Stimulated activated CD8-positive, alpha-beta memory T cell treated with anti-CD3 and anti-CD28 coated beads, Interleukin-2, amount 100 ng/mL, for 1 hour (primary cell): ENCODE data around the gene EMILIN1.

Experiments used
- DNase-seq, 2 donors: peaks; one replicate each; pipeline ENCODE4 v3.0.0-alpha.2; 2020; ENCODE audit warnings: low read depth in 2 of 2

EMILIN1 gene

DNA sequence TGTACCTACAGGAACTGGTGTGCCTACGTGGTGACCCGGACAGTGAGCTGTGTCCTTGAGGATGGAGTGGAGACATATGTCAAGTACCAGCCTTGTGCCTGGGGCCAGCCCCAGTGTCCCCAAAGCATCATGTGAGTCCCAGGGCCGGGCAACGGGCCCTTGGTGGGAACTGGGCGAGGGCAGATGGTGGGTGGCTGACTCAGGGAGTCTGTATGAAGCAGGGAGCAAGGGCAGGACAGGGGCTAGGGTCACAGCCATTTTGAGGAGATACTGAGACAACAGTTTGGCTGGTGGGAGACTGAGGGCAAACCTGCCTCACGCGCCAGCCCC, 1.7 kb downstream of the EMILIN1 start:
- DNase-seq: no peak

DNA sequence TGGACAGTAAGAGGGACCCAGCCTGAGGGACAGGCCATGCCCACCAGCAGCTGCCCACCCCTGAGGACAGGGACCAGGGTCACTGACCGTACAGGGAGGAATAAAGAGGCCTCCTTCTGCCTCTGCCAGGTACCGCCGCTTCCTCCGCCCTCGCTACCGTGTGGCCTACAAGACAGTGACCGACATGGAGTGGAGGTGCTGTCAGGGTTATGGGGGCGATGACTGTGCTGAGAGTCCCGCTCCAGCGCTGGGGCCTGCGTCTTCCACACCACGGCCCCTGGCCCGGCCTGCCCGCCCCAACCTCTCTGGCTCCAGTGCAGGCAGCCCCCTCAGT, 2.2 kb downstream of the EMILIN1 start:
- DNase-seq: no peak

DNA sequence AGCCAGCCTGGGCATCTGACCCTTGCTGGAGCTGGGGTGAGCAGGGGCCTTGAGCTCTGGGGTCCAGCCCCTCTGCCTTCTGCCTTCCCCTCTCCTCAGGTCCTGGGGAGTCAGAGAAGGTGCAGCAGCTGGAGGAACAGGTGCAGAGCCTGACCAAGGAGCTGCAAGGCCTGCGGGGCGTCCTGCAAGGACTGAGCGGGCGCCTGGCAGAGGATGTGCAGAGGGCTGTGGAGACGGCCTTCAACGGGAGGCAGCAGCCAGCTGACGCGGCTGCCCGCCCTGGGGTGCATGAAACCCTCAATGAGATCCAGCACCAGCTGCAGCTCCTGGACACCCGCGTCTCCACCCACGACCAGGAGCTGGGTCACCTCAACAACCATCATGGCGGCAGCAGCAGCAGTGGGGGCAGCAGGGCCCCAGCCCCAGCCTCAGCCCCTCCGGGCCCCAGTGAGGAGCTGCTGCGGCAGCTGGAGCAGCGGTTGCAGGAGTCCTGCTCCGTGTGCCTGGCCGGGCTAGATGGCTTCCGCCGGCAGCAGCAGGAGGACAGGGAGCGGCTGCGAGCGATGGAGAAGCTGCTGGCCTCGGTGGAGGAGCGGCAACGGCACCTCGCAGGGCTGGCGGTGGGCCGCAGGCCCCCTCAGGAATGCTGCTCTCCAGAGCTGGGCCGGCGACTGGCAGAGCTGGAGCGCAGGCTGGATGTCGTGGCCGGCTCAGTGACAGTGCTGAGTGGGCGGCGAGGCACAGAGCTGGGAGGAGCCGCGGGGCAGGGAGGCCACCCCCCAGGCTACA, 3.8 kb downstream of the EMILIN1 start:
- no peak for DNase-seq

DNA sequence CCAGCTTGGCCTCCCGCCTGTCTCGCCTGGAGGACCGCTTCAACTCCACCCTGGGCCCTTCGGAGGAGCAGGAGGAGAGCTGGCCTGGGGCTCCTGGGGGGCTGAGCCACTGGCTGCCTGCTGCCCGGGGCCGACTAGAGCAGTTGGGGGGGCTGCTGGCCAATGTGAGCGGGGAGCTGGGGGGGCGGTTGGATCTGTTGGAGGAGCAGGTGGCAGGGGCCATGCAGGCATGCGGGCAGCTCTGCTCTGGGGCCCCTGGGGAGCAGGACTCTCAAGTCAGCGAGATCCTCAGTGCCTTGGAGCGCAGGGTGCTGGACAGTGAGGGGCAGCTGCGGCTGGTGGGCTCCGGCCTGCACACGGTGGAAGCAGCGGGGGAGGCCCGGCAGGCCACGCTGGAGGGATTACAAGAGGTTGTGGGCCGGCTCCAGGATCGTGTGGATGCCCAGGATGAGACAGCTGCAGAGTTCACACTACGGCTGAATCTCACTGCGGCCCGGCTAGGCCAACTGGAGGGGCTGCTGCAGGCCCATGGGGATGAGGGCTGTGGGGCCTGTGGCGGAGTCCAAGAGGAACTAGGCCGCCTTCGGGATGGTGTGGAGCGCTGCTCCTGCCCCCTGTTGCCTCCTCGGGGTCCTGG, 4.5 kb downstream of the EMILIN1 start:
- no peak for DNase-seq

DNA sequence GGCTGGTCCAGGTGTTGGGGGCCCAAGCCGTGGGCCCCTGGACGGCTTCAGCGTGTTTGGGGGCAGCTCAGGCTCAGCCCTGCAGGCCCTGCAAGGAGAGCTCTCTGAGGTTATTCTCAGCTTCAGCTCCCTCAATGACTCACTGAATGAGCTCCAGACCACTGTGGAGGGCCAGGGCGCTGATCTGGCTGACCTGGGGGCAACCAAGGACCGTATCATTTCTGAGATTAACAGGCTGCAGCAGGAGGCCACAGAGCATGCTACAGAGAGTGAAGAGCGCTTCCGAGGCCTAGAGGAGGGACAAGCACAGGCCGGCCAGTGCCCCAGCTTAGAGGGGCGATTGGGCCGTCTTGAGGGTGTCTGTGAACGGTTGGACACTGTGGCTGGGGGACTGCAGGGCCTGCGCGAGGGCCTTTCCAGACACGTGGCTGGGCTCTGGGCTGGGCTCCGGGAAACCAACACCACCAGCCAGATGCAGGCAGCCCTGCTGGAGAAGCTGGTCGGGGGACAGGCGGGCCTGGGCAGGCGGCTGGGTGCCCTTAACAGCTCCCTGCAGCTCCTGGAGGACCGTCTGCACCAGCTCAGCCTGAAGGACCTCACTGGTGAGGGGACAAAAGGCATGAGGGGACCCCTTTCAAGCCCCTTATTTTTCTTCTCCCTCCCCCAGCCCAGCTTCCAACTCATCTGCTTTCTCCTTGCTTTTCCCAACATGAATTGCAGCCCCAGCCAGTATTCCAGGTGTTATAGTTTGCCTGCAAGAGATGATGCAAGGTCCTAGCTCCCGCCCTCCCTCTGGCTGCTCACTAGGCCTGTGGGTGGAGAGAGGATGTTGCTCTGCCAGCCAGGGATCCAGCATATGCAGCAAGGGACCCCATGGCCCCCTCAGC, 5.2 kb downstream of the EMILIN1 start:
- no peak for DNase-seq

DNA sequence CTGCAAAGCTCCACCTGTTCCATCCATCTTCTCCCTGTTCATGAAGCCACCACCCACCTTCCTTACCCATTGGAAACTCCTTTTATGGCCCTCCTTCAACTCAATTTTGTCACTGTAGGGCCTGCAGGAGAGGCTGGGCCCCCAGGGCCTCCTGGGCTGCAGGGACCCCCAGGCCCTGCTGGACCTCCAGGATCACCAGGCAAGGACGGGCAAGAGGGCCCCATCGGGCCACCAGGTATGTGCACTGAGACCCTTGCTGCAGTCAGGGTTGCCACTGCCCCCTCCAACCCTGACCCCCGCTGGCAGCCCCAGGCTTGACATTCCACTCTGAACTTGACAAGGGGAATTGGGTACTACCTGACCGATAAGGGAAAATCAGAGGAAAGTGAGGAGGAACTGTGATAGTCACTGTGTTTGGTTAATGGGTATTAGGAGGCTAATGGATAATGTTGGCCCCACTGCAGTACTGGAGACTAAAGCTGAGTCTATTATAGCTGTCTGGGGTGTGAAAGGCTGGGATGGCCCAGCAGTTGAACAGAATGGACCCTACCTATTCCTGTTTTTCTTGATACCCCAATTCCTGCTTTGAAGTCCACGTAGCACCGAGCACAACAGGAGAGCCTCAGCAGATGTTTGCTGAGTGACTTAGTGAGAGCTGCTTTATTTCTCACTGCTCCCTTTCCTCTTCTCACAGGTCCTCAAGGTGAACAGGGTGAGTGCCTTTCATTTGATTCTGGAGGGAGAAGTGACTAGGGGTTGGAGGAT, 6.1 kb downstream of the EMILIN1 start:
- no peak for DNase-seq

DNA sequence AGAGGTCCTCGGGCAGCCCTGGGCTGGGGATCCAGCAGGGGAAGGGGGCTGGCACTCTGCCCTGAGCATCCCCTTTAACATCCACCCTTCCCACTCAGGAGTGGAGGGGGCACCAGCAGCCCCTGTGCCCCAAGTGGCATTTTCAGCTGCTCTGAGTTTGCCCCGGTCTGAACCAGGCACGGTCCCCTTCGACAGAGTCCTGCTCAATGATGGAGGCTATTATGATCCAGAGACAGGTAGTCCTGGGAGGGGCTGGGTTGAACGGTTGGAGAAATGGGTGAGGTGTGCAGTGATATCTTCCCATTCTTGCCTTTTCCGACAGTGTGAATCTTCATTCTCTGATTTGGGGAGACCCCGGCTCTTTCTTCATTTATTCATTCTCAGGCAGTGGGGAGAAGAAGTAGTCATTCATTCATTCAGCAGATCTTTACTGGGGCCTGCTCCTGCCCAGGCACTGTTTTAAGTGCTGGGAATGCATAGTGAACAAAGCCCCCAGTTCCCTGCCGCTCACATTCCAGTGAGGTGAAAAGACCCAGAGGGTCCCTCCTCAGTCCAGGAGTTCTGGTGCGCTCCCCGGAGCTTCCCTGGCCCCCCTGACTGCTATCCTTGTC, 6.8 kb downstream of the EMILIN1 start:
- DNase-seq: no peak

DNA sequence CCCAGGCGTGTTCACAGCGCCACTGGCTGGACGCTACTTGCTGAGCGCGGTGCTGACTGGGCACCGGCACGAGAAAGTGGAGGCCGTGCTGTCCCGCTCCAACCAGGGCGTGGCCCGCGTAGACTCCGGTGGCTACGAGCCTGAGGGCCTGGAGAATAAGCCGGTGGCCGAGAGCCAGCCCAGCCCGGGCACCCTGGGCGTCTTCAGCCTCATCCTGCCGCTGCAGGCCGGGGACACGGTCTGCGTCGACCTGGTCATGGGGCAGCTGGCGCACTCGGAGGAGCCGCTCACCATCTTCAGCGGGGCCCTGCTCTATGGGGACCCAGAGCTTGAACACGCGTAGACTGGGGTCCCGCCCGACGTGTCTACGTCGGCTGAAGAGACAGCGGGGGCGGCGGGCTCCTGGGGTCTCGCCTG, 7.3 kb downstream of the EMILIN1 start:
- DNase-seq: no peak

DNA sequence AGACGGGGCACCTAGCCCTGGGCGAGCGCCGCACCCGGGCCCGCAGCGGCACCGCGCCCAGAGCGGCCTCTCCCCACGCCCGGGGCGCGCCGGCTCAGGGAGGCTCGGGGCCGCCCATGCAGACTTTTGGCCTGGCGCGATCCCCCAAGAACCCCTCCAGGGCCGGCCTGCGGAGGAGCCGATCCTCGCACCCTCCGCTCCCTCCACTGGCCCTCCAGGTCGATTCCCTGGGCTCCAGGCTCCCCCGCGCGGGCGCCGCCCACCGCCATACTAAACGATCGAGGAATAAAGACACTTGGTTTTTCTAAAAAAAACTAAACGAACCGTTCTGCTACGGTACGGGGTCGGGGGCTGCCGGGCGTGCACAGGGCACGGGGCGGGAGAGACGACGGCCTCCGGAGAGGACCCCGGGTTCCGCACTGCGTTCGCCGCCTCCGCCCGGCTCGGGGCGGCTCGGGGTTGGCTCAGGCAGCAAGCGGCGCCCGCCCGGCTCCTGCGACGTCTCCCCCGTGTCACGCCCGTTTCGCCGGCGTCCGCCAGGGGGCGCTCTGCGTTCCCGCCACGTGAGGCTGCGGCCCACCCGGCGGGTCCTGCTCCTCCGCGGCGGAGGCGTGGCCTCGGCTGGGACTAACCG, 7.8 kb downstream of the EMILIN1 start:
- DNase-seq: peak; percentile 96 to 99

DNA sequence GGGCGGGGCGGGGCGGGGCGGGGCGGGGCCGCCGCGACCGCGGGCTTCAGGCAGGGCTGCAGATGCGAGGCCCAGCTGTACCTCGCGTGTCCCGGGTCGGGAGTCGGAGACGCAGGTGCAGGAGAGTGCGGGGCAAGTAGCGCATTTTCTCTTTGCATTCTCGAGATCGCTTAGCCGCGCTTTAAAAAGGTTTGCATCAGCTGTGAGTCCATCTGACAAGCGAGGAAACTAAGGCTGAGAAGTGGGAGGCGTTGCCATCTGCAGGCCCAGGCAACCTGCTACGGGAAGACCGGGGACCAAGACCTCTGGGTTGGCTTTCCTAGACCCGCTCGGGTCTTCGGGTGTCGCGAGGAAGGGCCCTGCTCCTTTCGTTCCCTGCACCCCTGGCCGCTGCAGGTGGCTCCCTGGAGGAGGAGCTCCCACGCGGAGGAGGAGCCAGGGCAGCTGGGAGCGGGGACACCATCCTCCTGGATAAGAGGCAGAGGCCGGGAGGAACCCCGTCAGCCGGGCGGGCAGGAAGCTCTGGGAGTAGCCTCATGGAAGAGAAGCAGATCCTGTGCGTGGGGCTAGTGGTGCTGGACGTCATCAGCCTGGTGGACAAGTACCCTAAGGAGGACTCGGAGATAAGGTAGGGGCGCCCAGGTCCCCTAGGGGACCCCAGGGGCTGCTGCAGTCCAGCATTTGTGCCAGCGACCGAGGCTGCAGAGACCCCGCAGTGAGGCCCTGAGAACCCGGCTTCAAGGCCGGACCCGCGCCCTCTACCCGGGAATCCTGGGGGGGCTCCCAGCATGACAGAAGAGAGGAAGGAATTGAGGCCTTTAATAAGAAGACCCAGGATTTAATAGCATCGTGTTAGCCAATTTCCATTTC, 8.5 kb downstream of the EMILIN1 start, which contains the start of gene KHK:
TSS of gene KHK (plus strand) at position 49 of the 870 bp plus-strand sequence. CDS start at position 537, 488 bp downstream.
- no peak for DNase-seq

DNA sequence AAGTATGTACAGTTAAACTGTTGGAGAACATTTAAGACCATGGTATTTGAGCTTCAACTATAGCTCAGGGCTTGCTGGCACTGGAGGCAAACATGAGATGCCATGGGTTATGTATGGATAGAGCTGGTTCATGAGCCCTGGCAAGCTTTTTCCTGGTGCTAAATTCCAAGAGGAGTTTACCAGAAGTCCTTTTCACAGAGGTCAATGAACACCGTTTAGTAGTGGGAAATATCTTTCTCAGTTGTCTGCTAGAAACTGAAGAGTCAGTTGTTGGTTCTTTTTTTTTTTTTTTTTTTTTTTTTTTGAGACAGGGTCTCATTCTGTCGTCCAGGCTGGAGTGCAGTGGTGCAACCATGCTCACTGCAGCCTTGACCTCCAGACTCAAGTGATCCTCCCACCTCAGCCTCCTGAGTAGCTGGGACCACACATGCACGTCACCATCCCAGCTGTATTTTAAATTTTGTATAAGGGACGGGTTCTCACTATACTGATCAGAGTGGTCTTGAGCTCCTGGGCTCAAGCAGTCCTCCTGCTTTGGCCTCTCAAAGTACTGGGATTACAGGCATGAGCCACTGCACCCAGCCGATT, 9.5 kb downstream of the EMILIN1 start:
- DNase-seq: no peak

DNA sequence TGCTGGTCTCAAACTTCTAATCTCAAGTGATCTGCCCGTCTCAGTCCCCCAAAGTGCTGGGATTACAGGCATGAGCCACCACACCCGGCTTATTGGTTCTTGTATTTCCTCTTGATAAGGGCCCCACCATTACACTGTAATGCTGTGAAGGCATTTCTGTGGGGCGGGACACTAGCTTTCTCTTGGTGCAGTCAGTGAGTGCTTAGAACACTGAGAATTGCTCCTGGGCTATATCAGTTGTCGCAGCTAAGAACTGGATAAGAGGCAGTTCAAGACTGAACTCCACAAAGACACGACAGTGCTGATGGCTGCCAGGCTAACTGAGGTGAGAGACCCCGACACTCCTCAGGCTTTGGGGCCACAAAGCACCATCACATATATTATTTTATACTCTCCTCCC, 10.2 kb downstream of the EMILIN1 start:
- no peak for DNase-seq

DNA sequence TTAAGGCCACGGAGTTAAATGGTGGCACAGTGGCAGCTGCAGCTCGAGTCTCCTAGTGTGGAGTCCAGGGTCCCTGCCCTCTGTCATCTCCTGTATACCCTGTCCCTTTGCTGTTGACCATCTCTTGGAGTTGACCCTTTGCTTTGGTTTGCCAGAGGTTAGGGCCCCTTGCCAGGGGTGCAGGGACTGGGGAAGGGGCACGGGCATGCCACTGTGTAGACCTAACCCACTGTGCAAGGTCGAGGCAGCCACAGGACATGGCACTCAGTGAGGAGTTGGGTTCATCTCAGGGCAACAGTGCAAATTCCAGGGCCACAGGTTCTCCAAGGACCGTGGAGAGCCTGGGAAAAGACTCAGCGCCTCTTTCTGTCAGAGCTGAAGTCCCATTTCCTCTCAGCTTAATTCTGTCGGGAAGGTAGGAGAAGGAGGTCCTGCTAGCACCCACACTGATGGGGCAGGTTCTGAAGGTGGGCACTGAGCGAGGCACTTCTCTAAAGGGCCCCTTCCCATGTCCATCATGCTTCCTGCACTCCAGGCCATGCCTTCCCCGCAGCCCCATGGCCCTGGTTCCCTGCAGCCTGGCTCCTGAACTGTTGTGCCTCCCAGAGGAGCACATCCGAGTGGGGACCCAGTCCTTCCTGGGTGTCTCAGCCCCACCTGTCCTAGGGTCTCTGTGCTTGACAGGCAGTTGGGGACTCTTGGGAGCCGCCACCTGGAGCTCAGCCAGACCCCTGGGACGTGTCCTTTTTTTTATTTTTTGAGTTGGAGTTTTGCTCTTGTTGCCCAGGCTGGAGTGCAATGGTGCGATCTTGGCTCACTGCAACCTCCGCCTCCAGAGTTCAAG, 10.9 kb downstream of the EMILIN1 start:
- DNase-seq: no peak

DNA sequence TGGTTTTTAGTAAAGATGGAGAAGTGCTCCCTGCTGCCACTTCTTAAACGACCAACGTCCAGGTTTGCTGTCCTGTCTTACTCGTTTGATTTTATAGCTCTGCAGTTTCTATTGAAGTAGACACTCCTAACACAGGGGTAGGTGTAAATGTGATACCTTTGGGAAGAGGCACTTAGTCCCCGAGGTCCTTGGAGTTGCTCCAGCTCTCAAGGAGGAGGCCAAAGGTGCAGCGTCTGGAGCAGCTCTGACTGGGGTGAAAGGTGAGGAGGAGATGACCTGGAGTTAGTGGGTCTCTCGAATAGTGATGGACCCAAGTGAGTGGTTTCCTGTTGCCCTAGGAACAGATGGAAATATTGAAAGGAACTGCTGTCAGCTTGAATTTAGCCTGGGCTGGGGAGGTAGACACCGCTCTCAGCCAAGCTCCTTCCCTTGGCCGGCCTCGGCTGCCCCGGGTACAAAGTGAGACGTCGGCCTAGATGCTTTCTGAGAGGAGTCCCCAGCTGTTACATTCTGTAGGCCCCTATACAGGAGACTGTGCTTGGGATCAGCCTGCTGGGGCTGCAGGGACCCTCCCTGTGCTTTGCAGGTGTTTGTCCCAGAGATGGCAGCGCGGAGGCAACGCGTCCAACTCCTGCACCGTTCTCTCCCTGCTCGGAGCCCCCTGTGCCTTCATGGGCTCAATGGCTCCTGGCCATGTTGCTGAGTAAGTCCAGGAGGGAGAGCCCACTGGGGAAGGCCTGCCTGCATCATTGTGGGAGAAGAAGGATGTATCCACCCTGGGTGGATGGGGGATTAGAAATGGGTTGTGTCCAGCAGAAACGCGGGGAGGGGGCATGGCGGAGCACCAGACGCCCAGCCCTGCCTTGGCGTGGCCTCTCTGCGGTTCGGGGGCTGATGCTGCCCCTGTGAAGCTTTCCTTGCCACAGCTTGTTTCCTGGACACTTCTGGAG, 13.6 kb downstream of the EMILIN1 start:
- no peak for DNase-seq

DNA sequence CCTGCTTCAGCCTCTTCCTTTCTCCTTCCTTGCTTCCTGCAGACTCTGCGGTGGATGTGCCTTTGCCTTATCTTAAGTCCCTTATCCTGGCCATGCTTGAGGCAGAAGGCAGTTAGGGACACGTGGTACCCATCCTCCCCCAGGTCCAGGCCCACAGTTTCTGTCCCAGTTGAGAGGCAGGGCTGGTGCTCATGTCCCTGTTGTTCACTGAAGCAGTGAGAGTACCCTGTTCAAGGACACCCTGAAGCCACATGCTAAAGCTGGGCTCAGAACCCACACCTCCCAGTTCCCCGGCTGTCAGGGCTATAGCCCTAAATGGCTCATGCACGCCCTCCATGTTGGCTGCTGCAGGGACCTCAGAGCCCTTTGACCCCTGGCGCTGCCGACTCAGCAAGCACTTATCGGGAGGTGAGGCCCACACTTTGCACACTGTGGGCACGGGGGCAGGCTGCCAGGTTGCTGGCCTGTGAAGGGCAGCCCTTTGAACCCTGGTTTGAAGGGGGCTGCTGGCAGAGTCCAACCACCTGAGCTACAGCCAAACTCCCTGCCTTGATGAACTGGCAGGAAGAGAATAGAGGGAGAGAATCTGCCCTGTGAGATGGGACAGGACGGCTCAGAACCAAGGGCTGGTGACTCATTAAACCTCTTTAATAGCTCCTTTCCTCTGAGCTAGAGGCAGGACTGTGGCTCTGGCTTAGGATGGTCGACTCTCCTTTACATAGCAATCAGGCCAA, 14.4 kb downstream of the EMILIN1 start:
- no peak for DNase-seq

DNA sequence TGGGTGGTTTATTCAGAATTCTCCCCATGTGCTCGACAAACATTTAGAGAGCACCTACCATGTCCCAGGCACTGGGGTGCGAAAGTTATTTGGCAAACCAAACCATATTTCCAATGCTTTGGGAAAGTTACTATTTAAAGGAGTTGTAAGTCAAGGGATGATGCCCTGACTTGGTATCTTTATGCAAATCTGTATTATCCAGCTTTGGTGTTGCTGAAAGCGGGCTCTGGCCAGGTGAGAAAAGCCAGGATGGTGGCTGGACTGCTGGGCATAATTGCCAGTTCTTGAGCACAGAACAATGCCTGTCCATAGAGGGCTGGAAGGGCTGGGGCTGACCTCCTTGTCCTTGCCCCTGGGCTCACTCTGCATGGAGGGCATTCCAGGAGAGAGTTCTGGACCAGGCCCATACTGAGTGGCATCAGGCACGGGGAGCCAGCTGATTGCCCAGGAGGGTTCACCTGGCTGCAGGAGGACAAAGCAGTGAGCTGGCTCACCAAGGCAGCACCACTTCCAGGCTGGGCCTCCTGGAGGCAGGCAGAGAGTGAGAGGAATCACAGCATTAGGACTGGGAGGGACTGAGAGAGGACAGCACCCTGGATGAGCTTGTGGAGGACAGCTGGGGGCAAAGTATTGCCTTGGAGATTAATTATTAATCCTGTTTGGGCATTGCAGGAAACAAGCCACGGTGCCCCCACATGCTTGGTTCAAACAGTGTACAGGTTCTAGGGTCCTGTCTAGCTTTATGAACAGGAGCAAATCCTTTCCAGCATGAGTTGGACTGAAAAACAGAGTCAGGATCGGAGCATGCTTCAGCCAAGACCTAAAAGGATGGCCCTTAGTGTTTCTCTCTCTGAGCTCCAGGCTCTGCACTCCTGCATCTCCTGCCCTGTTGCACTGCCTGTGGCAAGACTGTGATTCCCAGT, 15.3 kb downstream of the EMILIN1 start:
- DNase-seq: no peak
